RKO (cell line): ENCODE measurements around the gene ROMO1.

ENCODE experiments used
- DNase-seq: peaks from one replicate; pipeline ENCODE4 v3.0.0-alpha.2; 2016; ENCODE audit warnings: low spot score

ROMO1 gene

GRCh38 chr20:35699127-35699956, at the start of gene ROMO1, which contains the start of gene NFS1:
TSS of gene ROMO1 (plus strand) at chr20:35699405. CDS start at chr20:35699633, 228 bp downstream.
TSS of gene NFS1 (minus strand) at chr20:35699352. CDS start at chr20:35699288, 64 bp downstream.
- DNase-seq = peak; percentile 92

GRCh38 chr20:35650632-35651031, 48.6 kb upstream of the ROMO1 start:
- no peak for DNase-seq

GRCh38 chr20:35651958-35652357, 47.2 kb upstream of the ROMO1 start:
- no peak for DNase-seq

- DNase-seq = no peak
Observed at GRCh38 chr20:35652641-35653429, 46.4 kb upstream of the ROMO1 start.

- no peak for DNase-seq
Observed at GRCh38 chr20:35653430-35653734, 45.8 kb upstream of the ROMO1 start.

- DNase-seq = no peak
Observed at GRCh38 chr20:35653893-35654292, 45.3 kb upstream of the ROMO1 start.

GRCh38 chr20:35654415-35654814, 44.8 kb upstream of the ROMO1 start:
- DNase-seq = no peak

GRCh38 chr20:35657271-35657670, 41.9 kb upstream of the ROMO1 start:
- DNase-seq = no peak

- no peak for DNase-seq
Observed at GRCh38 chr20:35660122-35660937, 38.9 kb upstream of the ROMO1 start.

- peak; percentile 51 for DNase-seq
Observed at GRCh38 chr20:35661053-35661452, 38.2 kb upstream of the ROMO1 start.

GRCh38 chr20:35661908-35662307, 37.3 kb upstream of the ROMO1 start:
- DNase-seq = peak; percentile 29

GRCh38 chr20:35662551-35662950, 36.7 kb upstream of the ROMO1 start:
- DNase-seq = peak; percentile 35

- DNase-seq = peak; percentile 95
Observed at GRCh38 chr20:35663516-35664465, 35.4 kb upstream of the ROMO1 start.

GRCh38 chr20:35664466-35665206, 34.6 kb upstream of the ROMO1 start, which contains the start of the genes CPNE1 and RBM12:
TSS of gene CPNE1 (minus strand) at chr20:35664900. CDS start at chr20:35632923, 31,977 bp downstream.
TSS of gene RBM12 (minus strand) at chr20:35664900. CDS start at chr20:35655322, 9,578 bp downstream.
- DNase-seq = peak; percentile 97

- DNase-seq = no peak
Observed at GRCh38 chr20:35665949-35666288, 33.3 kb upstream of the ROMO1 start.

- DNase-seq = no peak
Observed at GRCh38 chr20:35669221-35669620, 30.0 kb upstream of the ROMO1 start.

GRCh38 chr20:35669681-35670080, 29.5 kb upstream of the ROMO1 start:
- no peak for DNase-seq

- no peak for DNase-seq
Observed at GRCh38 chr20:35673884-35674283, 25.3 kb upstream of the ROMO1 start.

- no peak for DNase-seq
Observed at GRCh38 chr20:35674921-35675320, 24.3 kb upstream of the ROMO1 start.

GRCh38 chr20:35680452-35681183, 18.6 kb upstream of the ROMO1 start:
- DNase-seq = no peak
